Nephron (organoid): ENCODE results near the gene HMOX1.

Source experiments
- H3K27ac Mint-ChIP-seq, 3 experiments: 2 replicates each; pipeline ENCODE4 v1.8.0; 2020; ENCODE audit warnings: mixed read lengths in 3 of 3, mild to moderate bottlenecking in 2 of 3, moderate library complexity in 1 of 3
- H3K27me3 Mint-ChIP-seq: 2 replicates; pipeline ENCODE4 v1.8.0; 2021; ENCODE audit warnings: low read depth, mild to moderate bottlenecking, moderate library complexity, mixed read lengths
- H3K36me3 Mint-ChIP-seq: 2 replicates; pipeline ENCODE4 v1.8.0; 2020; ENCODE audit warnings: low read depth, mixed read lengths
- H3K4me1 Mint-ChIP-seq: 2 replicates; pipeline ENCODE4 v1.8.0; 2020; ENCODE audit warnings: mixed read lengths
- H3K4me3 Mint-ChIP-seq, 3 experiments: 2 replicates each; pipeline ENCODE4 v1.8.0; 2020; ENCODE audit warnings: mild to moderate bottlenecking in 3 of 3, mixed read lengths in 3 of 3, moderate library complexity in 2 of 3
- H3K9me3 Mint-ChIP-seq: 2 replicates; pipeline ENCODE4 v1.8.0; 2020; ENCODE audit warnings: mixed read lengths
- CTCF ChIP-seq, 3 experiments: fragments of 200-600 bp; sonication (generic); IDR thresholded peaks; one replicate each; pipeline ENCODE4 v1.5.0; 2021; ENCODE audit warnings: antibody characterized with exemption in 3 of 3; ENCODE audit not compliant: unreplicated experiment in 3 of 3

The HMOX1 gene

GRCh38 chr22:35431483-35432227, 50.8 kb downstream of the HMOX1 start:
- Mint-ChIP-seq H3K36me3 (peaks cover 34% of the 10 kb centered on the region), H3K27me3 (no peaks in the 10 kb centered on the region), H3K4me3 (no peak overlapping the region), H3K9me3 (peaks cover 9% of the 10 kb centered on the region), H3K4me1 (peaks cover 5% of the 10 kb centered on the region), H3K27ac (peak overlapping the region in 1 of 3 experiments; percentile 44)
- TF ChIP-seq CTCF (IDR thresholded peaks at IDR 0.05; ENCODE audit: unreplicated experiment in 3 of 3), result no peak

GRCh38 chr22:35432228-35432905, 51.5 kb downstream of the HMOX1 start:
- no peak for TF ChIP-seq CTCF (IDR thresholded peaks at IDR 0.05; ENCODE audit: unreplicated experiment in 3 of 3)
- H3K4me3 Mint-ChIP-seq, result no peak overlapping the region
- no peaks in the 10 kb centered on the region for H3K4me1 Mint-ChIP-seq
- peaks cover 9% of the 10 kb centered on the region for H3K9me3 Mint-ChIP-seq
- H3K27ac Mint-ChIP-seq, result no peak overlapping the region
- H3K36me3 Mint-ChIP-seq, result peaks cover 34% of the 10 kb centered on the region
- H3K27me3 Mint-ChIP-seq, result no peaks in the 10 kb centered on the region

- Mint-ChIP-seq H3K36me3 (peaks cover 44% of the 10 kb centered on the region), H3K4me1 (no peaks in the 10 kb centered on the region), H3K27ac (no peak overlapping the region), H3K9me3 (peaks cover 9% of the 10 kb centered on the region), H3K27me3 (no peaks in the 10 kb centered on the region), H3K4me3 (no peak overlapping the region)
- TF ChIP-seq CTCF (IDR thresholded peaks at IDR 0.05; ENCODE audit: unreplicated experiment in 3 of 3), result no peak
Measured at GRCh38 chr22:35434061-35434710, 53.3 kb downstream of the HMOX1 start.

GRCh38 chr22:35435201-35435740, 54.4 kb downstream of the HMOX1 start:
- Mint-ChIP-seq H3K4me1 (no peaks in the 10 kb centered on the region), H3K36me3 (peaks cover 44% of the 10 kb centered on the region), H3K27ac (no peak overlapping the region), H3K27me3 (no peaks in the 10 kb centered on the region), H3K4me3 (no peak overlapping the region), H3K9me3 (peaks cover 9% of the 10 kb centered on the region)
- TF ChIP-seq CTCF (IDR thresholded peaks at IDR 0.05; ENCODE audit: unreplicated experiment in 3 of 3), result no peak

GRCh38 chr22:35436421-35436820, 55.5 kb downstream of the HMOX1 start:
- no peak for TF ChIP-seq CTCF (IDR thresholded peaks at IDR 0.05; ENCODE audit: unreplicated experiment in 3 of 3)
- Mint-ChIP-seq H3K27me3 (no peaks in the 10 kb centered on the region), H3K9me3 (peaks cover 9% of the 10 kb centered on the region), H3K4me1 (no peaks in the 10 kb centered on the region), H3K4me3 (no peak overlapping the region), H3K27ac (no peak overlapping the region), H3K36me3 (peaks cover 44% of the 10 kb centered on the region)
